Measurements from ENCODE around the gene ENOX1. TPM values are rescaled to one million over a fixed set of nuclear protein-coding genes. Genes with fewer than 3 reads are reported as not detected.
A peak's percentile ranks its signal among the peaks of the same experiment; 100 is the strongest.

Gene ENOX1
- total RNA-seq, 2 experiments from 2014 or later = 0.07 to 0.19 TPM

- no peak for DNase-seq
- no peak overlapping the region for H3K4me3 Mint-ChIP-seq
- H3K27ac Mint-ChIP-seq = no peak overlapping the region
- H3K36me3 Mint-ChIP-seq (ENCODE audit: low read depth) = no peaks in the 10 kb centered on the region
- H3K9me3 Mint-ChIP-seq = no peaks in the 10 kb centered on the region
- H3K4me1 Mint-ChIP-seq = peaks cover 12% of the 10 kb centered on the region
- peaks cover 29% of the 10 kb centered on the region for H3K27me3 Mint-ChIP-seq
- CTCF ChIA-PET = no interaction called here
- POLR2A ChIA-PET = no interaction called here
Measured at GRCh38 chr13:43799191-43799590, 12.4 kb upstream of the ENOX1 start.

- peaks cover 12% of the 10 kb centered on the region for H3K4me1 Mint-ChIP-seq
- no peak overlapping the region for H3K27ac Mint-ChIP-seq
- no peaks in the 10 kb centered on the region for H3K9me3 Mint-ChIP-seq
- DNase-seq = no peak
- no peaks in the 10 kb centered on the region for H3K36me3 Mint-ChIP-seq (ENCODE audit: low read depth)
- ChIA-PET POLR2A (no interaction called here), CTCF (no interaction called here)
- H3K4me3 Mint-ChIP-seq = no peak overlapping the region
- peaks cover 30% of the 10 kb centered on the region for H3K27me3 Mint-ChIP-seq
Measured at GRCh38 chr13:43797869-43798268, 11.1 kb upstream of the ENOX1 start.

GRCh38 chr13:43797159-43797558 is 10.4 kb upstream of the ENOX1 start:
- POLR2A ChIA-PET = no interaction called here

DNA sequence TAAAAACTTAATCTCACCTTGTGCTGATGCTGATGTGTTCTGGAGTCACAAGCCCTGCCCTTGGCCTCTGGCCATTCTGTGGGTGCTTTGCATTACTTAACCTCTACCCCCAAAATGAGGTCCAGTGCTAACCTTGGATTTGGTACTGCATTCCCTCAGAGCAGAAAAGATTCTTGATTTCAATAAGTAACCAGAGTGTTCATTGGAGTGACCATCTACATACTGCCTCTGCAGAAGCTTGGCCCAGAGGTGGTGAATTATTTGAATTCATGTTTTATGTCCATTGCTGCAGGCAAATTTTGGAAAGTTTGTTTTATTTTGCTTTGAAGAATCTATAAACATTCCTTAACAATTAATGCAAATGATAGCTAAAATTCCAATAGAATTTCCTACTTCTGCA is 7.6 kb upstream of the ENOX1 start:
- CTCF ChIA-PET = interaction anchor here (0.6 to 0.9 kb wide), 2 partner anchors 10 to 800 kb away, joined by 3 to 4 read pairs; no protein-coding TSS in a partner anchor
- no peaks in the 10 kb centered on the region for H3K36me3 Mint-ChIP-seq (ENCODE audit: low read depth)
- H3K4me3 Mint-ChIP-seq = no peak overlapping the region
- H3K27me3 Mint-ChIP-seq = peaks cover 40% of the 10 kb centered on the region
- POLR2A ChIA-PET = no interaction called here
- peaks cover 12% of the 10 kb centered on the region for H3K4me1 Mint-ChIP-seq
- no peak for DNase-seq
- no peaks in the 10 kb centered on the region for H3K9me3 Mint-ChIP-seq
- no peak overlapping the region for H3K27ac Mint-ChIP-seq

More at GRCh38 chr13:43797159-43797558, 10.4 kb upstream of the ENOX1 start:
- Mint-ChIP-seq H3K27ac (no peak overlapping the region), H3K4me3 (no peak overlapping the region), H3K9me3 (no peaks in the 10 kb centered on the region), H3K36me3 (ENCODE audit: low read depth) (no peaks in the 10 kb centered on the region), H3K4me1 (peaks cover 12% of the 10 kb centered on the region), H3K27me3 (peaks cover 34% of the 10 kb centered on the region)
- CTCF ChIA-PET = no interaction called here
- no peak for DNase-seq

DNA sequence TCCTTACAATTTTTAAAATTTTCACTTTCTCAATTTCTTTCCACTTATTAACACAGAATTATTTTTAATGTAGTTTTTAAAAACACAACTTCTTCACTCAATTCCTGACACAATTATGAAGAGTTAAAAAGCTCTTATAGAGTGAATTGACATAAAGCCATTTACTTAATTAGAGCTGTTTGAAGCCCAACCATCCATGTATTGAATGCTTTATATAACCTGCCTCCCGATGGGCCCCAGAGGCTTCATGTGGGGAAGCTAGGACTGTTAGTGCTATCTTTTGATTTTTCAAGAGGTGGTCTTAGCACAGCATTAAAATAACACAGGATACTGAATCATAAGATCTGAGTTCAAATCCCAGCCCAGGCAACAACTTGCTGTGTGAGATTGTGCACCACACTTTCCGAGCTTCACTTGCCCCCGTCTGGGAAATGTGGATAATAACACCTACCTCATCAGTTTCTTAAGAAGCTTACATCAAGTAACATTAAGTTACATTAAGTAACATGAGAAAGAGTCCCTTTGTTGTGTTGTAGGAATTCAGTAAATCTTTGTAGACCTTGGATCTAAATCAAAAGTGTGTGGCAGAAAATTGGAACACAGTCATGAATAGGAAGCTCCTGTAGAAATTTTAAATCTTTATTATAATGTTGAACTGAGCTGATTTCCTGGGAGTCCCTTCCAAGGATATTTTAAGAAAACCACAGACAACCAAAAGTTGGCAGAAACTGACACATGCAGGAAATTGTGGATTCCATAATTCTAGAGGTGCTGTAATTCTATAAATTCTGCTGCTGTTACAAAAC is 5.5 kb upstream of the ENOX1 start:
- Mint-ChIP-seq H3K36me3 (ENCODE audit: low read depth) (no peaks in the 10 kb centered on the region), H3K9me3 (no peaks in the 10 kb centered on the region), H3K27me3 (peaks cover 54% of the 10 kb centered on the region), H3K4me1 (peaks cover 17% of the 10 kb centered on the region), H3K4me3 (no peak overlapping the region), H3K27ac (no peak overlapping the region)
- POLR2A ChIA-PET = no interaction called here
- no peak for DNase-seq
- CTCF ChIA-PET = interaction anchor here (0.5 to 1.2 kb wide), 3 partner anchors 12 to 45 kb away, joined by 3 read pairs; no protein-coding TSS in a partner anchor

- ChIA-PET CTCF (no interaction called here), POLR2A (no interaction called here)
- H3K4me1 Mint-ChIP-seq = peaks cover 13% of the 10 kb centered on the region
- no peaks in the 10 kb centered on the region for H3K36me3 Mint-ChIP-seq (ENCODE audit: low read depth)
- DNase-seq = no peak
- no peak overlapping the region for H3K27ac Mint-ChIP-seq
- peaks cover 58% of the 10 kb centered on the region for H3K27me3 Mint-ChIP-seq
- peak overlapping the region; percentile 61 for H3K4me3 Mint-ChIP-seq
- no peaks in the 10 kb centered on the region for H3K9me3 Mint-ChIP-seq
Measured at GRCh38 chr13:43787997-43788396, 1.2 kb upstream of the ENOX1 start.

DNA sequence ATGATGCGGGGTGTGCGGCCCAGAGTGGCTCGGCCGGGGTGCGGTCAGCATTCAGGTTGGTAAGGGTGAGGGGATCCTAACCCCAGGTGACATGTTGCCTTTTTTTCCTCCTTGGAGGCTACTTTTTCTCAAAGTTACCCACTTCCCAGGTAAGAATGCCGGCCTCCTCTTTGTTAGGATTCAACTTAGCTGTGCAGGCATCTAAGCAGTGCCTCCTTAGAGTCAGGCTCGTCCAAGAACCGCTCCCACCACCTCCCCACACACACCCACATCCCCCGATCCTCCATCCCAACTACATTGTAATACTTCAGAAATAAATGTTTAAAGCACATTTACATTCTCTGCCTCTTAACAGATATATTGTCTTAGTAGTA is 733 bp upstream of the ENOX1 start:
- H3K4me1 Mint-ChIP-seq = peaks cover 13% of the 10 kb centered on the region
- ChIA-PET CTCF (no interaction called here), POLR2A (no interaction called here)
- no peak overlapping the region for H3K27ac Mint-ChIP-seq
- no peaks in the 10 kb centered on the region for H3K36me3 Mint-ChIP-seq (ENCODE audit: low read depth)
- DNase-seq = no peak
- H3K4me3 Mint-ChIP-seq = peak overlapping the region; percentile 61
- peaks cover 57% of the 10 kb centered on the region for H3K27me3 Mint-ChIP-seq
- H3K9me3 Mint-ChIP-seq = no peaks in the 10 kb centered on the region

- H3K9me3 Mint-ChIP-seq = no peaks in the 10 kb centered on the region
- POLR2A ChIA-PET = no interaction called here
- CTCF ChIA-PET = no interaction called here
- H3K27me3 Mint-ChIP-seq = peaks cover 51% of the 10 kb centered on the region
- H3K4me3 Mint-ChIP-seq = peak overlapping the region; percentile 77
- no peak overlapping the region for H3K27ac Mint-ChIP-seq
- peaks cover 13% of the 10 kb centered on the region for H3K4me1 Mint-ChIP-seq
- H3K36me3 Mint-ChIP-seq (ENCODE audit: low read depth) = no peaks in the 10 kb centered on the region
- no peak for DNase-seq
Measured at GRCh38 chr13:43786472-43786765, 353 bp downstream of the ENOX1 start.

- POLR2A ChIA-PET = no interaction called here
- Mint-ChIP-seq H3K36me3 (ENCODE audit: low read depth) (no peaks in the 10 kb centered on the region), H3K9me3 (no peaks in the 10 kb centered on the region)
Measured at GRCh38 chr13:43785650-43786471, 911 bp downstream of the ENOX1 start.

DNA sequence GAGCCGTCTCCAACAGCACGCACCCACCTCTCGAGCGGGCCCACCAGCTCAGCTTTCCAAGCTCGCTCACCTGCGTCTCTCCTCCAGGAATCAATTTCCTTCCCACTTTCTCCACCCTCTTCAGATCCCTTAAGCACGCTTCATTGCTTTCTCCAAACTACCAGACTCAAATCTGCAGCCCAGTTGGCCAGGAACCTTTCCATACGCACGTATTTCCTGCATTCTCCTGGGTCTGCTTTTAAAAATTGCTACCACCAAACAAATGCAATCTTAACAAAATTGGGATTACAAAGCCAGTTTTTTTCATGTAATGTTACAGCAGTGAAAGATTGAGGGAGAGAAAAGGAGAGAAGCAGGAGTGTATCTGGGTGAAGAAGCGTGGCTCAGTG is 1.5 kb downstream of the ENOX1 start:
- no peaks in the 10 kb centered on the region for H3K9me3 Mint-ChIP-seq
- DNase-seq = no peak
- H3K4me1 Mint-ChIP-seq = peaks cover 13% of the 10 kb centered on the region
- ChIA-PET POLR2A (no interaction called here), CTCF (no interaction called here)
- no peaks in the 10 kb centered on the region for H3K36me3 Mint-ChIP-seq (ENCODE audit: low read depth)
- peak overlapping the region; percentile 47 for H3K4me3 Mint-ChIP-seq
- no peak overlapping the region for H3K27ac Mint-ChIP-seq
- peaks cover 49% of the 10 kb centered on the region for H3K27me3 Mint-ChIP-seq

More at GRCh38 chr13:43785650-43786471, 911 bp downstream of the ENOX1 start:
- CTCF ChIA-PET = no interaction called here
- no peak overlapping the region for H3K27ac Mint-ChIP-seq
- H3K27me3 Mint-ChIP-seq = peaks cover 51% of the 10 kb centered on the region
- peaks cover 13% of the 10 kb centered on the region for H3K4me1 Mint-ChIP-seq
- peak overlapping the region; percentile 77 for H3K4me3 Mint-ChIP-seq
- peak; percentile 14 for DNase-seq

DNA sequence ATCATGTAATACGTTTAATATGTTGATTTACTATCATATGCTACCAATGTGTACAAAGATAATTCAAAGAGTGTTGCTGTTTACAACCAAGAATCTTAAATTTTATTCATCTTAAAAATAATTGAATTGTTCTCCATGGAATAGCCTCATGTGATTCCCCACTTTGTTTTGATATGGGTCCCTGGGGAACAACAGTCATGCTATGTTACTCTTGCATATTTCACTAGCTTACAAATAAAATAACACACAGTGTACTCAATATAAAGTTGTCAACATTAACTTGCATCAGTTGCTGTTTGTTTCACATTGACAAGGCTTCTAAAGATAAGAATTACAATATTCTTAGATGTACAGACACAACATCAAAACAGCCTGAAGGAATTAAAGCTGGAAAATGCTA is 2.3 kb downstream of the ENOX1 start:
- peaks cover 13% of the 10 kb centered on the region for H3K4me1 Mint-ChIP-seq
- no peak for DNase-seq
- H3K27me3 Mint-ChIP-seq = peaks cover 45% of the 10 kb centered on the region
- no peaks in the 10 kb centered on the region for H3K9me3 Mint-ChIP-seq
- ChIA-PET POLR2A (no interaction called here), CTCF (no interaction called here)
- H3K4me3 Mint-ChIP-seq = no peak overlapping the region
- no peak overlapping the region for H3K27ac Mint-ChIP-seq
- H3K36me3 Mint-ChIP-seq (ENCODE audit: low read depth) = no peaks in the 10 kb centered on the region

GRCh38 chr13:43783820-43784219 is 3.0 kb downstream of the ENOX1 start:
- DNase-seq = no peak
- Mint-ChIP-seq H3K27ac (no peak overlapping the region), H3K4me3 (no peak overlapping the region), H3K9me3 (no peaks in the 10 kb centered on the region), H3K4me1 (peaks cover 13% of the 10 kb centered on the region), H3K36me3 (ENCODE audit: low read depth) (no peaks in the 10 kb centered on the region), H3K27me3 (peaks cover 41% of the 10 kb centered on the region)
- ChIA-PET POLR2A (no interaction called here), CTCF (no interaction called here)

GRCh38 chr13:43782686-43783085 is 4.1 kb downstream of the ENOX1 start:
- POLR2A ChIA-PET = no interaction called here
- no peak overlapping the region for H3K27ac Mint-ChIP-seq
- H3K36me3 Mint-ChIP-seq (ENCODE audit: low read depth) = no peaks in the 10 kb centered on the region
- DNase-seq = no peak
- no peaks in the 10 kb centered on the region for H3K9me3 Mint-ChIP-seq
- no peak overlapping the region for H3K4me3 Mint-ChIP-seq
- peaks cover 10% of the 10 kb centered on the region for H3K4me1 Mint-ChIP-seq
- CTCF ChIA-PET = no interaction called here
- peaks cover 32% of the 10 kb centered on the region for H3K27me3 Mint-ChIP-seq
